Prostate gland (tissue), 2 donors: ENCODE measurements around the gene TXNL1. TPM values are rescaled to one million over a fixed set of nuclear protein-coding genes. Genes with fewer than 3 reads are reported as not detected.

ENCODE experiments used
- DNase-seq: peaks from one replicate; pipeline ENCODE4 v3.0.0-alpha.2; 2019; ENCODE audit warnings: low spot score
- H3K27ac ChIP-seq, 2 donors: fragments of 200-600 bp; sonication (generic); 2 replicates each; pipeline ENCODE4 v1.5.1; 2017 to 2019
- H3K27me3 ChIP-seq: fragments of 200-600 bp; sonication (generic); replicated peaks from 2 replicates; pipeline ENCODE4 v1.5.1; 2019; ENCODE audit not compliant: insufficient read depth
- H3K36me3 ChIP-seq, 2 donors: fragments of 200-600 bp; sonication (generic); 1 replicate in 1 of 2; 2 replicates in 1 of 2; pipeline versions ENCODE4 v1.5.1 to v1.8.1; 2017 to 2019
- H3K4me1 ChIP-seq: fragments of 200-600 bp; sonication (generic); replicated peaks from 2 replicates; pipeline ENCODE4 v1.5.1; 2019
- H3K4me3 ChIP-seq, 2 donors: fragments of 200-600 bp; sonication (generic); 2 replicates each; pipeline ENCODE4 v1.5.1; 2017 to 2019
- H3K9me3 ChIP-seq: fragments of 200-600 bp; sonication (generic); 2 replicates; pipeline ENCODE4 v1.5.1; 2017
- CTCF ChIP-seq, 4 experiments: fragments of 200-600 bp in 2 of 4; fragments of 450-650 bp in 2 of 4; sonication (generic) in 2 of 4; IDR thresholded peaks; 1 replicate in 3 of 4; 2 replicates in 1 of 4; pipeline ENCODE4 v1.5.1; 2016 to 2019; ENCODE audit warnings: antibody characterized with exemption in 4 of 4, mild to moderate bottlenecking in 2 of 4, moderate library complexity in 2 of 4
- POLR2A ChIP-seq: fragments of 450-650 bp; IDR thresholded peaks from one replicate; pipeline ENCODE4 v1.6.1; 2016; ENCODE audit warnings: antibody characterized with exemption, mild to moderate bottlenecking
- POLR2AphosphoS5 ChIP-seq: sonication (generic); formaldehyde crosslinking; IDR thresholded peaks from one replicate; pipeline ENCODE4 v1.6.1; 2017; ENCODE audit warnings: antibody characterized with exemption
- WGBS: methylation state at CpG from one replicate; pipeline ENCODE4 v1.1.5; 2018; 5-methylcytosine and 5-hydroxymethylcytosine counted together
- intact Hi-C: fragments of 100-400 bp; cut with DNase I; formaldehyde crosslinking; loops from one replicate; pipeline ENCODE4 v1.14.2; 2022
- total RNA-seq, 2 donors: library from RNA; depleted of rRNA; stranded (reverse); fragments of >200 nt; gene quantifications; one replicate each; pipeline ENCODE4 v1.1.0, GENCODE V29; 2016

TXNL1 gene
- total RNA-seq, 2 donors from 2014 or later = 56.1 to 56.3 TPM

- Histone ChIP-seq H3K9me3 (no peaks in the 10 kb centered on the region), H3K36me3 (no peaks in the 10 kb centered on the region), H3K27ac (no peak overlapping the region), H3K4me1 (no peaks in the 10 kb centered on the region), H3K4me3 (no peak overlapping the region), H3K27me3 (no peaks in the 10 kb centered on the region)
- 94% methylated on average over 2 of the region's 2 CpGs for WGBS
- intact Hi-C loops = no loop called here
- DNase-seq = no peak
- no peak for TF ChIP-seq POLR2A
- TF ChIP-seq CTCF (IDR thresholded peaks at IDR 0.05) = no peak
- no peak for TF ChIP-seq POLR2AphosphoS5
Observed at GRCh38 chr18:56606618-56607017, 31.8 kb downstream of the TXNL1 start.

GRCh38 chr18:56598422-56598821 is 40.0 kb downstream of the TXNL1 start:
- H3K27me3 ChIP-seq = no peaks in the 10 kb centered on the region
- no peaks in the 10 kb centered on the region for H3K9me3 ChIP-seq
- H3K36me3 ChIP-seq = no peaks in the 10 kb centered on the region
- TF ChIP-seq CTCF (IDR thresholded peaks at IDR 0.05) = no peak
- no peak for TF ChIP-seq POLR2AphosphoS5
- no peak for TF ChIP-seq POLR2A
- WGBS = 87% methylated on average over 4 of the region's 4 CpGs
- H3K27ac ChIP-seq = no peak overlapping the region
- H3K4me3 ChIP-seq = no peak overlapping the region
- no peaks in the 10 kb centered on the region for H3K4me1 ChIP-seq
- no peak for DNase-seq
- intact Hi-C loops = no loop called here

- TF ChIP-seq POLR2AphosphoS5 = no peak
- intact Hi-C loops = no loop called here
- no peaks in the 10 kb centered on the region for H3K4me1 ChIP-seq
- no peaks in the 10 kb centered on the region for H3K36me3 ChIP-seq
- H3K27me3 ChIP-seq = no peaks in the 10 kb centered on the region
- no peak for DNase-seq
- H3K27ac ChIP-seq = no peak overlapping the region
- no peak overlapping the region for H3K4me3 ChIP-seq
- 88% methylated on average over 4 of the region's 4 CpGs for WGBS
- no peaks in the 10 kb centered on the region for H3K9me3 ChIP-seq
Observed at GRCh38 chr18:56593906-56594305, 44.5 kb downstream of the TXNL1 start.

GRCh38 chr18:56580026-56580425 is 58.4 kb downstream of the TXNL1 start:
- intact Hi-C loops = no loop called here
- Histone ChIP-seq H3K4me1 (no peaks in the 10 kb centered on the region), H3K4me3 (no peak overlapping the region), H3K27me3 (no peaks in the 10 kb centered on the region), H3K36me3 (no peaks in the 10 kb centered on the region), H3K27ac (no peak overlapping the region), H3K9me3 (no peaks in the 10 kb centered on the region)
- 73% methylated on average over 3 of the region's 3 CpGs for WGBS
- no peak for TF ChIP-seq POLR2A
- TF ChIP-seq CTCF (IDR thresholded peaks at IDR 0.05) = no peak
- no peak for TF ChIP-seq POLR2AphosphoS5
- no peak for DNase-seq

GRCh38 chr18:56579451-56579850 is 58.9 kb downstream of the TXNL1 start:
- H3K27me3 ChIP-seq = no peaks in the 10 kb centered on the region
- no peak overlapping the region for H3K27ac ChIP-seq
- no peaks in the 10 kb centered on the region for H3K9me3 ChIP-seq
- no peak for DNase-seq
- no peaks in the 10 kb centered on the region for H3K36me3 ChIP-seq
- no peak overlapping the region for H3K4me3 ChIP-seq
- no peaks in the 10 kb centered on the region for H3K4me1 ChIP-seq
- intact Hi-C loops = loop anchor here (5.0 to 10.0 kb wide), 2 partner anchors 1162 to 1235 kb away; no protein-coding TSS in a partner anchor
- no peak for TF ChIP-seq CTCF (IDR thresholded peaks at IDR 0.05)
- no peak for TF ChIP-seq POLR2A
- TF ChIP-seq POLR2AphosphoS5 = no peak
